AG09319 (cell line): ENCODE data around the gene SLC10A4.
"Not testable (repeated sequence)": the region's sequence is repeated elsewhere in the genome, so short reads cannot be mapped to it uniquely, and the experiment has no call there.

Experiments
- DNase-seq: peaks from one replicate; pipeline ENCODE4 v3.0.0-alpha.2; 2010; ENCODE audit warnings: low read depth; ENCODE audit errors: extremely low read depth
- CTCF ChIP-seq: IDR thresholded peaks from 2 replicates; pipeline ENCODE4 v1.5.1; 2011; ENCODE audit warnings: low read depth, mild to moderate bottlenecking, inconsistent platforms, low read length, moderate library complexity

Gene SLC10A4

GRCh38 chr4:48483006-48483776 is at the start of gene SLC10A4:
SLC10A4 (plus strand) TSS chr4:48483343; CDS start chr4:48483562, 219 bp downstream.
- no peak for DNase-seq
- TF ChIP-seq CTCF, result no peak

- DNase-seq, result no peak
- no peak for TF ChIP-seq CTCF
Observed at GRCh38 chr4:48436318-48436717, 46.8 kb upstream of the SLC10A4 start.

- no peak for TF ChIP-seq CTCF
- DNase-seq, result no peak
Observed at GRCh38 chr4:48439988-48440387, 43.2 kb upstream of the SLC10A4 start.

GRCh38 chr4:48440914-48441313 is 42.2 kb upstream of the SLC10A4 start:
- not testable (repeated sequence) for DNase-seq

- no peak for DNase-seq
Observed at GRCh38 chr4:48445704-48446103, 37.4 kb upstream of the SLC10A4 start.

GRCh38 chr4:48446642-48447041 is 36.5 kb upstream of the SLC10A4 start:
- no peak for TF ChIP-seq CTCF
- DNase-seq, result no peak

More at GRCh38 chr4:48445704-48446103, 37.4 kb upstream of the SLC10A4 start:
- TF ChIP-seq CTCF, result peak; percentile 43

GRCh38 chr4:48449151-48449550 is 34.0 kb upstream of the SLC10A4 start:
- no peak for TF ChIP-seq CTCF
- no peak for DNase-seq

GRCh38 chr4:48450740-48451139 is 32.4 kb upstream of the SLC10A4 start:
- no peak for DNase-seq
- TF ChIP-seq CTCF, result no peak

- DNase-seq, result not testable (repeated sequence)
Observed at GRCh38 chr4:48451656-48452055, 31.5 kb upstream of the SLC10A4 start.
